Muscle of leg (tissue), 11 donors: ENCODE measurements around the gene MAN2C1. TPM values are rescaled to one million over a fixed set of nuclear protein-coding genes. Genes with fewer than 3 reads are reported as not detected.
A peak's percentile ranks its signal among the peaks of the same experiment; 100 is the strongest.
"Not testable (repeated sequence)": the region's sequence is repeated elsewhere in the genome, so short reads cannot be mapped to it uniquely, and the experiment has no call there.

ENCODE experiments used
- DNase-seq: peaks from one replicate; pipeline ENCODE4 v3.0.0; 2013
- H3K27ac ChIP-seq: one replicate; pipeline ENCODE4 v1.5.1; 2013; ENCODE audit warnings: mild to moderate bottlenecking, low read length, control low read depth
- H3K27me3 ChIP-seq: one replicate; pipeline ENCODE4 v1.6.1; 2013; ENCODE audit warnings: low read length; ENCODE audit not compliant: control insufficient read depth, insufficient read depth
- H3K36me3 ChIP-seq: one replicate; pipeline ENCODE4 v1.6.1; 2013; ENCODE audit warnings: low read length; ENCODE audit not compliant: control insufficient read depth, insufficient read depth
- H3K4me1 ChIP-seq: one replicate; pipeline ENCODE4 v1.6.1; 2013; ENCODE audit warnings: low read length; ENCODE audit not compliant: control insufficient read depth, insufficient read depth
- H3K4me3 ChIP-seq: one replicate; pipeline ENCODE4 v1.5.1; 2013; ENCODE audit warnings: low read length, control low read depth
- H3K9me3 ChIP-seq: replicated peaks from 2 replicates; pipeline ENCODE4 v1.6.1; 2013; ENCODE audit warnings: low read depth, low read length; ENCODE audit not compliant: control insufficient read depth
- whole genome bisulfite sequencing: methylation state at CpG from one replicate; pipeline ENCODE4 v1.1.5; 2013; ENCODE audit warnings: missing lambda C conversion rate; ENCODE audit not compliant: insufficient coverage; 5-methylcytosine and 5-hydroxymethylcytosine counted together
- polyA plus RNA-seq, 8 donors: library from polyadenylated mRNA; unstranded; fragments of 120-200 nt; gene quantifications; one replicate each; pipeline versions ENCODE4 v1.2.1 to v1.2.3, GENCODE V29; 2013; ENCODE audit warnings: inconsistent platforms in 1 of 8, low replicate concordance in 1 of 8; ENCODE audit not compliant: insufficient read length in 8 of 8, insufficient read depth in 1 of 8
- total RNA-seq: library from RNA; stranded (reverse); fragments of 120-200 nt; gene quantifications from one replicate; pipeline ENCODE4 v1.2.4, GENCODE V29; 2013

MAN2C1 gene
- total and polyA plus RNA-seq, 9 donors = 63.9 to 149 (median 105) TPM

- Histone ChIP-seq H3K27me3 (peaks cover 36% of the 10 kb centered on the region), H3K4me1 (peaks cover 24% of the 10 kb centered on the region), H3K27ac (no peak overlapping the region), H3K4me3 (peak overlapping the region; percentile 65), H3K36me3 (no peaks in the 10 kb centered on the region), H3K9me3 (no peaks in the 10 kb centered on the region)
- 1% methylated on average over 46 of the region's 65 CpGs for WGBS
- peak; percentile 54 for DNase-seq
Measured at GRCh38 chr15:75347222-75348033, 21.0 kb downstream of the MAN2C1 start.

GRCh38 chr15:75346796-75347221 is 21.6 kb downstream of the MAN2C1 start, which contains the start of gene NEIL1:
Gene NEIL1, plus strand, starts transcription at chr15:75347039. Its CDS starts 1,867 bp downstream, at chr15:75348906.
- DNase-seq = no peak
- peaks cover 24% of the 10 kb centered on the region for H3K4me1 ChIP-seq
- H3K27me3 ChIP-seq = peaks cover 36% of the 10 kb centered on the region
- no peak within 1 kb of the TSS for H3K27ac ChIP-seq
- H3K4me3 ChIP-seq = peak within 1 kb of the TSS; percentile 65
- WGBS = 11% methylated on average over 8 of the region's 20 CpGs
- no peaks in the 10 kb centered on the region for H3K36me3 ChIP-seq
- H3K9me3 ChIP-seq = no peaks in the 10 kb centered on the region

GRCh38 chr15:75343953-75344352 is 24.5 kb downstream of the MAN2C1 start:
- not testable (repeated sequence) for H3K4me3 ChIP-seq, H3K9me3 ChIP-seq, H3K27ac ChIP-seq
- peak; percentile 40 for DNase-seq
- Histone ChIP-seq H3K4me1 (peaks cover 23% of the 10 kb centered on the region), H3K36me3 (peaks cover 14% of the 10 kb centered on the region), H3K27me3 (peaks cover 26% of the 10 kb centered on the region)
- WGBS = 0% methylated on average over 1 of the region's 8 CpGs

- Histone ChIP-seq H3K27ac (no peak overlapping the region), H3K36me3 (peaks cover 18% of the 10 kb centered on the region), H3K27me3 (peaks cover 10% of the 10 kb centered on the region), H3K9me3 (no peaks in the 10 kb centered on the region), H3K4me3 (no peak overlapping the region), H3K4me1 (peaks cover 8% of the 10 kb centered on the region)
- no peak for DNase-seq
- 77% methylated on average over 5 of the region's 6 CpGs for WGBS
Measured at GRCh38 chr15:75342221-75342620, 26.2 kb downstream of the MAN2C1 start.

- Histone ChIP-seq H3K27ac (no peak overlapping the region), H3K4me1 (peaks cover 10% of the 10 kb centered on the region), H3K4me3 (no peak overlapping the region), H3K36me3 (peaks cover 18% of the 10 kb centered on the region), H3K9me3 (no peaks in the 10 kb centered on the region), H3K27me3 (no peaks in the 10 kb centered on the region)
- WGBS = 88% methylated on average over 10 of the region's 13 CpGs
- no peak for DNase-seq
Measured at GRCh38 chr15:75339531-75340240, 28.7 kb downstream of the MAN2C1 start.

DNA sequence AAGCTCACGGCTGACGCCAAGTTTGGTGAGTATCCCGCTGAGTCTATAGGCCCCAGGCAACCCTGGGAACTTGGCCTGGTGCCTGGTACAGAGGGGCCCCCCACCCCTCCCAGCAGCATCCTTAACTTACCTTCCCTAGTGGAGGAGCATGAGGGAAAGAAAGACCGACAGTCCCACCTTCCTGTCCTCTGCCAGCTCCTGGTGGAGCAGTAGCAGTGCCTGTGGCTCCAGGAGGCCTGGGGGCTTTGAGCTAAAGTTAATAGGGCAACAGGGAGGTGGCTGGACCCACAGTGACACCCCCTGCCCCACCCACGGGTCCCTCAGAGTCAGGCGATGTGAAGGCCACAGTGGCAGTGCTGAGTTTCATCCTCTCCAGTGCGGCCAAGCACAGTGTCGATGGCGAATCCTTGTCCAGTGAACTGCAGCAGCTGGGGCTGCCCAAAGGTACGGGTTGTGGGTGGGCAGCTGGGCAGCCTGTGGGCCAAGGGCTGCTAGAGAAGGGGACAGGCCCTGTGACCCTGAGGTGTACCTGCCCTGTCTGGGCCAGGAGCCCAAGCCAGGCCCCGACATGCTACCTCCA is 29.7 kb downstream of the MAN2C1 start:
- WGBS = 100% methylated on average over 2 of the region's 11 CpGs
- Histone ChIP-seq H3K4me3 (no peak overlapping the region), H3K27ac (no peak overlapping the region), H3K9me3 (no peaks in the 10 kb centered on the region), H3K27me3 (no peaks in the 10 kb centered on the region), H3K36me3 (peaks cover 18% of the 10 kb centered on the region), H3K4me1 (peaks cover 8% of the 10 kb centered on the region)
- no peak for DNase-seq

- H3K4me3 ChIP-seq = peak within 1 kb of the TSS; percentile 84
- peak; percentile 98 for DNase-seq
- no peaks in the 10 kb centered on the region for H3K9me3 ChIP-seq
- peaks cover 14% of the 10 kb centered on the region for H3K36me3 ChIP-seq
- H3K27me3 ChIP-seq = no peaks in the 10 kb centered on the region
- peaks cover 8% of the 10 kb centered on the region for H3K4me1 ChIP-seq
- no peak within 1 kb of the TSS for H3K27ac ChIP-seq
- 0% methylated on average over 35 of the region's 42 CpGs for WGBS
Measured at GRCh38 chr15:75335705-75336355, 32.6 kb downstream of the MAN2C1 start, which contains the start of gene COMMD4. Gene COMMD4, plus strand, starts transcription at chr15:75336063. Its CDS starts 27 bp downstream, at chr15:75336090.

- DNase-seq = no peak
- Histone ChIP-seq H3K27ac (no peak overlapping the region), H3K9me3 (no peaks in the 10 kb centered on the region), H3K4me3 (peak overlapping the region; percentile 84), H3K36me3 (peaks cover 14% of the 10 kb centered on the region), H3K4me1 (peaks cover 8% of the 10 kb centered on the region), H3K27me3 (no peaks in the 10 kb centered on the region)
- 0% methylated on average over 1 of the region's 3 CpGs for WGBS
Measured at GRCh38 chr15:75335313-75335704, 33.1 kb downstream of the MAN2C1 start.

GRCh38 chr15:75333654-75334419 is 34.6 kb downstream of the MAN2C1 start:
- not testable (repeated sequence) for H3K4me1 ChIP-seq, H3K36me3 ChIP-seq, DNase-seq, H3K27ac ChIP-seq, H3K27me3 ChIP-seq, H3K4me3 ChIP-seq, H3K9me3 ChIP-seq
- 83% methylated on average over 7 of the region's 15 CpGs for WGBS
